Osteoblast (primary cell): ENCODE data around the gene DOCK1. TPM values are rescaled to one million over a fixed set of nuclear protein-coding genes. Genes with fewer than 3 reads are reported as not detected.

ENCODE experiments used
- DNase-seq: peaks from one replicate; pipeline ENCODE4 v3.0.0; 2011; ENCODE audit warnings: low spot score, mixed read lengths; ENCODE audit not compliant: insufficient read length; ENCODE audit errors: missing footprints
- H2AFZ ChIP-seq: 2 replicates; pipeline ENCODE4 v1.6.0; 2011; ENCODE audit warnings: mild to moderate bottlenecking, low read length
- H3K27ac ChIP-seq: 2 replicates; pipeline ENCODE4 v1.5.1; 2011; ENCODE audit warnings: mild to moderate bottlenecking, low read depth, low read length, moderate library complexity
- H3K27me3 ChIP-seq: 2 replicates; pipeline ENCODE4 v1.6.0; 2012; ENCODE audit warnings: mild to moderate bottlenecking, control low read depth, inconsistent platforms, low read length, moderate library complexity; ENCODE audit not compliant: insufficient read depth
- H3K36me3 ChIP-seq: 2 replicates; pipeline ENCODE4 v1.5.1; 2011; ENCODE audit warnings: mild to moderate bottlenecking, low read length, control low read depth, moderate library complexity; ENCODE audit not compliant: insufficient read depth
- H3K4me1 ChIP-seq: 2 replicates; pipeline ENCODE4 v1.5.1; 2011; ENCODE audit warnings: mild to moderate bottlenecking, low read length, control low read depth, moderate library complexity; ENCODE audit not compliant: insufficient read depth
- H3K4me2 ChIP-seq: 2 replicates; pipeline ENCODE4 v1.6.0; 2011; ENCODE audit warnings: mild to moderate bottlenecking, low read length; ENCODE audit not compliant: insufficient read depth
- H3K4me3 ChIP-seq: fragments of 200-600 bp; sonication (generic); 3 replicates; pipeline ENCODE4 v1.5.1; 2012; ENCODE audit warnings: mild to moderate bottlenecking, low read length, inconsistent platforms; ENCODE audit not compliant: insufficient read depth
- H3K79me2 ChIP-seq: 2 replicates; pipeline ENCODE4 v1.6.0; 2012; ENCODE audit warnings: mild to moderate bottlenecking, low read length, control low read depth, inconsistent platforms; ENCODE audit not compliant: insufficient read depth
- H3K9me3 ChIP-seq: 2 replicates; pipeline ENCODE4 v1.5.1; 2011; ENCODE audit warnings: low read depth, low read length, control low read depth
- H4K20me1 ChIP-seq: 2 replicates; pipeline ENCODE4 v1.6.0; 2012; ENCODE audit warnings: mild to moderate bottlenecking, low read length, control low read depth; ENCODE audit not compliant: insufficient read depth
- CTCF ChIP-seq: IDR thresholded peaks from 2 replicates; pipeline ENCODE4 v1.5.1; 2011; ENCODE audit warnings: mild to moderate bottlenecking, low read depth, low read length, moderate library complexity; ENCODE audit errors: extremely low read depth
- total RNA-seq: library from RNA; depleted of rRNA; stranded (reverse); fragments of >200 nt; gene quantifications from 2 replicates; pipeline ENCODE4 v1.2.3, GENCODE V29; 2012

Gene DOCK1
- total RNA-seq, 1 donor, result 80.3 TPM

GRCh38 chr10:127418536-127419168, 513.4 kb downstream of the DOCK1 start:
- H3K79me2 ChIP-seq, result no peaks in the 10 kb centered on the region
- no peaks in the 10 kb centered on the region for H3K27me3 ChIP-seq
- H3K36me3 ChIP-seq, result peaks cover 17% of the 10 kb centered on the region
- no peaks in the 10 kb centered on the region for H4K20me1 ChIP-seq
- DNase-seq, result no peak
- H3K4me1 ChIP-seq, result no peaks in the 10 kb centered on the region
- no peak overlapping the region for H2AFZ ChIP-seq
- no peak for TF ChIP-seq CTCF
- no peak overlapping the region for H3K4me2 ChIP-seq
- H3K27ac ChIP-seq, result no peak overlapping the region
- H3K4me3 ChIP-seq, result no peak overlapping the region
- no peaks in the 10 kb centered on the region for H3K9me3 ChIP-seq

GRCh38 chr10:127420138-127420684, 515.0 kb downstream of the DOCK1 start:
- Histone ChIP-seq H3K4me1 (no peaks in the 10 kb centered on the region), H3K9me3 (no peaks in the 10 kb centered on the region), H3K79me2 (no peaks in the 10 kb centered on the region), H3K4me3 (no peak overlapping the region), H3K27me3 (no peaks in the 10 kb centered on the region), H4K20me1 (no peaks in the 10 kb centered on the region), H3K27ac (no peak overlapping the region), H3K36me3 (peaks cover 17% of the 10 kb centered on the region), H2AFZ (no peak overlapping the region), H3K4me2 (no peak overlapping the region)
- no peak for DNase-seq
- TF ChIP-seq CTCF, result no peak

DNA sequence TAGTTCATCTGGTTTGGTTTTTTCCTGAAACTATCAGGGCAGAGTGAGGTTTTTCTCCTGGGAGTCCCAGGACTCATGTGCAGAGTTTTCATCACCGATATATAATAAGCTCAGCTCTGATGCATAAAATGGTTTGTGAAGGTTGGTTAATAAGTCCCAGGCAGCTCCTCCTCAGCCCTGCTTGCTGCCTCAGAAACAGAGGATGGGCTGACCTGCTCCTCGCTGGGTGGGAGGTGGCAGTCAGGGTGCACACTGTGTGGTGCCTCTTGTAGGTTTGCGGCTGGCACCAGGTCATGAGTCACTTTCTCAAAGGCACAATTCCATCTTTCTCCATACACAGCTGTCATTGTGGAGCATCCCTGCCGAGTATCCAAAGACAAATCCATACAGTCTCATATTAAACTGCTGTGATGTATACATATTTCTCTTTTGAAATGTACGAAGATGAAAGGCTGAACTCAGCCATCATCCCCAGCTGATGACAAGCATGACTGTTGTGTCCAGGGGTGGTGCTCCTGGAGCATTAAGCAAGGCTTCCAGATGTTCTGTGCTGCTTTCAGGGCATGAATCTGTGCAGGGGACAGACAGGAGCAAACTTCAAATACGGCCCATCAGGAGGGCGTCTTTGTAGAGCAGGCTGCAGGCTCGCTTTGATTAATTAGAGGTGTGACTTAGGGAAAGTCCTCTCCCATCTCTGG, 518.1 kb downstream of the DOCK1 start:
- TF ChIP-seq CTCF, result no peak
- Histone ChIP-seq H2AFZ (no peak overlapping the region), H3K27me3 (no peaks in the 10 kb centered on the region), H3K4me3 (no peak overlapping the region), H3K36me3 (peaks cover 25% of the 10 kb centered on the region), H3K4me1 (peaks cover 3% of the 10 kb centered on the region), H3K79me2 (no peaks in the 10 kb centered on the region), H3K4me2 (no peak overlapping the region), H3K27ac (no peak overlapping the region), H4K20me1 (no peaks in the 10 kb centered on the region), H3K9me3 (no peaks in the 10 kb centered on the region)
- DNase-seq, result no peak

- no peak overlapping the region for H3K4me3 ChIP-seq
- no peaks in the 10 kb centered on the region for H3K9me3 ChIP-seq
- no peaks in the 10 kb centered on the region for H4K20me1 ChIP-seq
- no peak overlapping the region for H3K4me2 ChIP-seq
- TF ChIP-seq CTCF, result no peak
- no peak overlapping the region for H3K27ac ChIP-seq
- peaks cover 3% of the 10 kb centered on the region for H3K4me1 ChIP-seq
- no peaks in the 10 kb centered on the region for H3K79me2 ChIP-seq
- no peaks in the 10 kb centered on the region for H3K27me3 ChIP-seq
- DNase-seq, result no peak
- H3K36me3 ChIP-seq, result peaks cover 19% of the 10 kb centered on the region
- no peak overlapping the region for H2AFZ ChIP-seq
Measured at GRCh38 chr10:127424594-127425264, 519.5 kb downstream of the DOCK1 start.
